SK-N-MC (cell line): ENCODE results near the gene ASTL.

Experiments
- EZH2 ChIP-seq: fragments of 200-600 bp; sonication (generic); IDR thresholded peaks from one replicate; pipeline ENCODE4 v1.6.1; 2017; ENCODE audit warnings: antibody characterized with exemption
- FOXP2 ChIP-seq: optimal IDR thresholded peaks from 2 replicates; pipeline ENCODE3; 2011; ENCODE audit warnings: mild to moderate bottlenecking, moderate library complexity; ENCODE audit not compliant: insufficient read depth; ENCODE audit errors: extremely low read length, control extremely low read depth

- TF ChIP-seq FOXP2 (no peak), EZH2 (no peak)
Measured at GRCh38 chr2:96171831-96172230, 33.5 kb upstream of the ASTL start.
